Measurements from ENCODE around the gene ZCCHC14. TPM values are rescaled to one million over a fixed set of nuclear protein-coding genes. Genes with fewer than 3 reads are reported as not detected.
"Not testable (repeated sequence)": the region's sequence is repeated elsewhere in the genome, so short reads cannot be mapped to it uniquely, and the experiment has no call there.

Gene ZCCHC14
- total RNA-seq, 2 donors from 2014 or later, result 5.6 to 17.9 TPM

DNA sequence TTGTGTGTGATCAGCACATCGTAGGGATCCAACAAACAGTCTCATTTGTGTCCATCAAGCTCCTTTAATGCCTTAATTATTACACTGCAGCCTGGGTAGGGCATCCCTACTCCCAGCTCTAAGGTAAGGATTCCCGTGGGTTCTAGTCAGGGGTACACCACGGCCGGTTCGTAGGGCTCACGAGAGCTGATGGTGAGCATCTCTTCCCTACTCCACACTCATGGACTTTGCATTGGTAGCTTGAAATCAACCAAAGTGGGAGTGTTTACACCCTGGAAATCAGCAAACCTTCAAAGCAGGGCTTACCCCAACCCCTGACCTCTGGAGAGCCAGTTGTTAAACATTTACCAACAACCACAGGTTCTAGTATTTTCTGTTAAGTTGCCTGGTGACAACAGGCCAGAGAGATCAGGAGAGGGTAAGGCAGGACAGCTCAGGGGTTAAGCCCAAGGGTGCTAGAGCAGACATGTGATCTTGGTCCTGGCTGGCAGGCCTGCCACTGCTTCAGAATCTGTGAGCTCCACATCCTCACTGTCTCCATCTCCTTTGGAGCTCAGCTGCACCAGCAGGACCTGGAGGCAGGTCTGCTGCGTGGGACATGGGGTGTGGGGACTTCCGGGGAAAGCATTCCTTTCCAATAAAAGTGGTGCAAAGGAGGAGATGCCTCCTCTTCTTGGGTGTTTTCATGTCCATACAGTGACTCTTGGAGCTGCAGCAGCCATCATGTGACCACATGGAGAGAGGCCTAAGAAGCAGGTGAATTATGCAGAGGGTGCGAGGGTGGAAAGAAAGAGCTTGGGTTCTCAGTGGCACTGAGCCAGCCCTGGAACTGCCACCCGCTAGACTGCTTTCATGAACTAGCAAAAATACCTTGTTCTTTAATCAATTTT, 36.1 kb upstream of the ZCCHC14 start:
- Mint-ChIP-seq H3K36me3 (peaks cover 14 to 32% of the 10 kb centered on the region in 2 donors), H3K27ac (no peak overlapping the region), H3K9me3 (peaks cover 21 to 23% of the 10 kb centered on the region in 2 donors)
- DNase-seq (ENCODE audit: low spot score in 2 of 2) (no peak), ATAC-seq (no peak)

DNA sequence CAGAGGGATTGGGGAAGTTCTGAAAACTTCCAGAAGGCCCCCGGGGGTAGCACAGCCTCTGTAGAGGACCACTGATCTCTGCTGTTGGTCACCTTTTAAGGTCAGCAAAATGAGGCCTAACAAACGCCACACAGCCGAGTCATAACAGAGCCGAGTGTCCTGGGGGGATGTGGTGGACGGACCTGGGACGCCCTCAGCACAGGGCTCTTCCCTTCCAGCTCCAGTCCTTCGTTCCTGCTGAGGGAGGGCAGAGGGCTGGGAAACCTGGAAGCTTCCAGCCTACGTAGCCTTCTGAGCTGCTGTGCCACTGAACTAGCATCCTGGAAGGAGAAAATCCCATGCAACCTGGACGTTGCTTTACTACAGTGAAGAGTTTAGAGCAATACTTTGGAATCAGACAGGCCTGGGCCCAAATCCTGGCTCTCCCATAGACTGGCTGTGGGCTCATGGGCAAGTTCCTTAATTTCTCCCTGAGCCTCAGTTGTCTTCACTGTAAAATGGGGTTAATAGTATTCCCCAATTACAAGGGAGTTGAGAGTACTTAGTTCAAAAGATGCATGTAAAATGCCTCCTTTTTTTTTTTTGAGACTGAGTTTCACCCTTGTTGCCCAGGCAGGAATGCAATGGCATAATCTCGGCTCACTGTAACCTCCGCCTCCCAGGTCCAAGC, 34.4 kb upstream of the ZCCHC14 start:
- DNase-seq (ENCODE audit: low spot score in 2 of 2) (no peak), ATAC-seq (no peak)
- peaks cover 11 to 13% of the 10 kb centered on the region in 2 donors for H3K9me3 Mint-ChIP-seq
- H3K36me3 Mint-ChIP-seq, result peaks cover 8 to 21% of the 10 kb centered on the region in 2 donors
- H3K27ac Mint-ChIP-seq, result peak overlapping the region in 1 of 2 donors; percentile 18

DNA sequence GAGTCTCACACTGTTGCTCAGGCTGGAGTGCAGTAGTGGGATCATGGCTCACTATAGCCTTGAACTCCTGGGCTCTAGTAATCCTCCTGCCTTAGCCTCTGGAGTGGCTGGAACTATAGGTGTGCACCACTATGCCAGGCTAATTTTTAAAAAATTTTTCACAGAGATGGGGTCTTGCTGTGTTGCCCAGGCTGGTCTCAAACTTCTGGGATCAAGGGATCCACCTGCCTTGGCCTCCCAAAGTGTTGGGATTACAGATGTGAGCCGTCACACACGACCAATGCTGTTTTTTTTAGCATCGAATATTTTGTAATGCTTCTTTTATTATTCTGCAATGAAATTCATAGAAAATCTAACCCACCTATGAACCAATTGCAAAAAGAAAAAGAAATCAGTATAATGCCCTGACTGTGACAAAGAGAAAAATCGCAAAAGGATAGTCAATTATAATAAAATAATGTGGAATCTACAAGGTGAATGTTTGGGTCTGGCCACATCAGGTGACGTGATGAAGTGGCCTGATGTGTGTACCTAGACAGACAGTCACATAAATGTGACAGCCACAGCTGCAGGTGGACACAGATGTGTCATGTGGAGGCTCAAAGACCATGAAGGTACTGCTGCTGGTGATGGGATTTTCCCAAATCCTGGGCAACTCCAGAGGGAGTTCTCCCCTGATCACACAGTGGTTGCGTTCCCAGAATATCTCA, 33.6 kb upstream of the ZCCHC14 start:
- peaks cover 8 to 21% of the 10 kb centered on the region in 2 donors for H3K36me3 Mint-ChIP-seq

DNA sequence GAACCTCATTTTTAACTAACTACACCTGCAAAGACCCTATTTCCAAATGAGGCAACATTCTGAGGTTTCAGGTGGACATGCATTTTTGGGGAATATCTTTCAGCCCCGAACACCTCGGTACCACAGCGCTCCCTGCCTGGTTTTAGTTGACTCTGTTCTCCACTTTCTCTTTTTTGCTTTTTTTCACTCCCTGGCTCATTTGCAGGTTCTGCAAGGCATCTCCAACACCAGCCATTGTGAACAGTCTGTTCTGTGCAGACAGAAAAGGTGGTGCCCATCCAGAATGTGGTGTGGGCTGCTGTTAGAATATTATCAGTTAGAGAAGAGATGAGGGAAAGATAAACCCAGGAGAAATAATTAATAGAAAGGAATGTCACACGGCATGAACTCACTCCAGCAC, 32.5 kb upstream of the ZCCHC14 start:
- DNase-seq (ENCODE audit: low spot score in 2 of 2), result no peak
- Mint-ChIP-seq H3K36me3 (peaks cover 8 to 14% of the 10 kb centered on the region in 2 donors), H3K27ac (no peak overlapping the region), H3K9me3 (peaks cover 5 to 8% of the 10 kb centered on the region in 2 donors)
- ATAC-seq, result no peak

More for the DNA sequence above, 33.6 kb upstream of the ZCCHC14 start:
- ATAC-seq (no peak), DNase-seq (ENCODE audit: low spot score in 2 of 2) (no peak)
- Mint-ChIP-seq H3K9me3 (peaks cover 11 to 13% of the 10 kb centered on the region in 2 donors), H3K27ac (no peak overlapping the region)

DNA sequence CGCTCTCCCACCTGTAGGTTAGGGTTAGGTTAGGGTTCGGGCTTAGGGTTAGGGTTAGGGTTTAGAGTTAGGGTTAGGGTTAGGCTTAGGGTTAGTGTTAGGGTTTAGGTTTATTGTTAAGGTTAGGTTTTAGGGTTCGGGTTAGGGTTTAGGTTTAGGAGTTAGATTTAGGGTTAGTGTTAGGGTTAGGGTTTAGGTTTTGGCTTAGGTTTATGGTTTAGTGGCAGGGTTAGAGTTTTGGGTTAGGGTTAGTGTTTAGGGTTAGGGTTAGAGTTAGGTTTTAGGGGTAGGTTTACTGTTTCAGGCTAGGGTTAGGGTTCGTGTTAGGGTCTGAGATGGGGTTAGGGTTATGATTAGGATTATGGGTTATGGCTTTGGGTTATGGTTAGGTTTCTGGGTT, 31.6 kb upstream of the ZCCHC14 start:
- Mint-ChIP-seq H3K9me3 (peaks cover 4 to 5% of the 10 kb centered on the region in 2 donors), H3K36me3 (peaks cover 5 to 6% of the 10 kb centered on the region in 2 donors), H3K27ac (no peak overlapping the region)
- ATAC-seq, result no peak
- DNase-seq (ENCODE audit: low spot score in 2 of 2), result no peak

DNA sequence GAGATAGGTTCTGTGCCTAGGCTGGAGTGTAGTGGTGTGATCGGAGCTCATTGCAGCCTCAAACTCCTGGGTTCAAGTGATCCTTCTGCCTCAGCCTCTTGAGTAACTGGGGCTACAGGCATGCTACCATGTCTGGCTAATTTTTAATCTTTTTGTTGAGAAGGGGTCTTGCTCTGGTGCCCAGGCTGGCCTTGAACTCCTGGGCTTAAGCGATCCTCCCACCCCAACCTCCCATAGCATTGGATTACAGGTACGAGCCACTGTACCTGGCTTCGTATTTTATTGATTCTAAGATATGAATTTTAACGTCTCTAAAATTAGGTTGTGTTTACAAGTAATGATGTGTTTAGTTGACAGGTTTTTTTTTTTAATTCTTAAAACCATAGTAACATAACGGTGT, 30.8 kb upstream of the ZCCHC14 start:
- H3K27ac Mint-ChIP-seq; H3K36me3 Mint-ChIP-seq; DNase-seq (ENCODE audit: low spot score in 2 of 2); ATAC-seq; H3K9me3 Mint-ChIP-seq: not testable (repeated sequence)

DNA sequence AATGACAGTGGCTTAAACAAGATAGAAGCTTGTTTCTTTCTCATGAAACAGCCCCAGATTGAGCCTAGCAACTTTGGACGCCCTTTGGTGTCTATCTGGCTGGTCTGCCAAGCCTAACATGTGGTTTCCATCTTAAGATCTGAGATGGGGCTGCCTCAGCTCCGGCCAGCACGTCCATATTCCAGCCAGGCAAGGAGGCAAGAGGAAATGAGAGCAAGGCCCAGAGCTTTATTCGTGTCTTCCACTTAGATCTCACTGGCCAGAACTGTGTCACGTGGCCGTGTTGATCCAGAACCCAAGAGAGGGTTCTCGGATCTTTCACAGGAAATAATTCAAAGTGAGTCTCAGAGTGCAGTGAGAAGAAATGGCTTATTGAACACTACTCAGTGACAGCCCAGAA, 28.9 kb upstream of the ZCCHC14 start:
- H3K27ac Mint-ChIP-seq; H3K36me3 Mint-ChIP-seq; H3K9me3 Mint-ChIP-seq; ATAC-seq; DNase-seq (ENCODE audit: low spot score in 2 of 2): not testable (repeated sequence)

DNA sequence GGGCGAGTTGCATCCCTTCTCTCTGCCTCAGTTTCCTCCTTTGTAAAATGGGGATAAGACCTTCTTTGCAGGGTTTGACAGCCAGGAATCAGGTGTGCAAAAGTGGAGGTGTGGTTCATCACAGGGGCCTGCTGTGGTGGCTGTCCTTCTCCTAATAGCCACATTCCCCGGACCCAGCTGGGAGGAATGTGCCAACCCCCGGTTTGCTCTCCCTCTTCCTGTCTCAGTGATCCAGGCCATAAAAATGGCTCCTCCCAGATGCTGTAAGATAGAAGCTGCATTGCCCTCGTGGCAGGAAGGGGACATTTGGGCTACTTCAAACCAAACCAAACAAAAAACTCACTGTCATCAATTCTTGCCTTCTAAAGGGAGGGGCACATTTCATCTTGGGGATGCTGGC, 26.3 kb upstream of the ZCCHC14 start:
- H3K9me3 Mint-ChIP-seq; ATAC-seq; H3K36me3 Mint-ChIP-seq; DNase-seq (ENCODE audit: low spot score in 2 of 2): not testable (repeated sequence)
- H3K27ac Mint-ChIP-seq, result peak overlapping the region in 1 of 2 donors; percentile 72

DNA sequence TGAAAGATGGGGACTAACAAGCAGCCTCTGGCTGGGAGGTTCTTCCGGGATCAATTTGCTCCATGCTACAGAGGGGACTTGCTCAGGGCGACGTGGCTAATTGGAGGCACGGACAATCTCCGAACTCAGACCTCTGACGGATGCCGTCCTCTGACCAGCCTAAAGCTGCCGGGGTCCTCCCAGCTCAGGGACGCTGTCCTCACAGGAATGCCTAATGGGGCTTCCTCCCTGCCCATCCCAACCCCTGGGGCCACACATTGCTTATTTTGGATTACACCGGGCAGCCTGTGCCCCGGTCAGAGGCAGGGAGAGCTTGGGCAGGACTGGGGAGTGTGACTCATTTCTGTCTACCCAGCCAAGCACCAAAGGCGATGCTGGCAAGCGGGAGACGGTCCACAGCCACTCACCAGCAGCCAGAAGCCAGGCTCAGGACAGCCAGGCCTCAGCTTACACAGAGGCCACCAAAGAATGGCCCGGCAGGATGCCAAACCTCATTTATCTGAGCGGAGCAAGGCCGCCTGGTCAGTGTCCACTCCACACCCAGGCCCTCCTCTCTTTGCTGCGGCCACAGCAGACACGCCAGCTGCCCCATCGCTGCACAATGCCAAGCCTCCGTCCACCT, 25.7 kb upstream of the ZCCHC14 start:
- H3K9me3 Mint-ChIP-seq; H3K36me3 Mint-ChIP-seq; ATAC-seq; H3K27ac Mint-ChIP-seq; DNase-seq (ENCODE audit: low spot score in 2 of 2): not testable (repeated sequence)

DNA sequence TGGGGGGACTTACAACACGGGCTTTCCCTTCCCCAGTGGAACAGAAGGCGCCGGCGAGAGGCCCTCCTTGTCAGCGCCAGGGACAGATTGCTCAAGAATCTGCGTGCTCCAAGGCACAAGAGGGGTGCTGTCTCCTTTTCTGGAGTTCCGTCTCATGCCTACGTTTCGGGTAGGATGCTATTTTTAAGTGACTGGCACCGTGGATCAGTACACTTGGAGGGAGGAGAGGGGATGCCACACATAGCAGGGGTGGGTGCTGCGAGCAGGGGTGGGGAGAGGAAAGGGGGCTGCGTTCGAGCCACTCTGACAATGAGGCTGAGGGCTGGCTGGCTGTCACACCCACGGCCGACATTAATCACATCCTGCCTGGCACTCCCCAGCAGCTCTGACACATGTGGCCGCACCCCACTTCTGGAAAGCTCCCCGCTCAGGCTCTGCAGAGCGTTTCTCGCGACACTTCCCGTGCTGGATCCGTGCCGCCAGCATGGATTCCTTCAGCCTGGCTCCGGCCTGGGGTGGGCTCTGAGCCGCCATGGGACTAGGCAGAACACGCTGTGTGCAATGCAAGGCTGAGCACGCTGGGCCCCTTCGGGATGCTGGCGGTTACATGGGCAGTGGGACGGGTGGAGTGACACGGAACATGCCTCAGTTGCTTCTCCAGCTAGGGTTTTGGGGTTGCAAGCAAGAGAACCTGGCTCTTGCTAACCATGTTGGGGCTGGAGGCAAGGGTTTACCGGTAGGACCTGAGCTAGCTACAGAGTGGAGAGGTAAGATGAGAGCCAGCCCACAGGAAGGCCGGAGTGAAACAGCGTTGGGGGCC, 25.0 kb upstream of the ZCCHC14 start:
- not testable (repeated sequence) for H3K9me3 Mint-ChIP-seq; DNase-seq (ENCODE audit: low spot score in 2 of 2); H3K27ac Mint-ChIP-seq; H3K36me3 Mint-ChIP-seq
- peak; percentile 36 to 50 for ATAC-seq

DNA sequence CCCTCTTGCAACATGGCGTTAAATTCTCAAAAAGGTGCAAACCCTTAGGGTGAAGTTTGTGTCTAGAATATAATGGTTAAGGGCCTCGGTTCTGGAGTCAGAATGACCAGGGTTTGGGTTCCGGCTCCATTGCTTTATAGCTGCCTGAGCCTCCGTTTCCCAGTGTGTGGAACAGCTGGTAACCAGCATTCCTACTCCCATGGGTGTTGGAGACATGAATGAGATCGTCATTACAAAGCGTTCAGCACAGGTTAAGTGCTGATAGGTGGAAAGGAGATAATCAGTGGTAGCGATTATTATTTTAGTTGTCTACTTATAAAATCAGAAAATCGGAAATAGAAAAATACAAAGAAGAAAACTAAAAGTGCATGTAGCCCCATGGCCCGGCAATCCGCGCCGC, 23.5 kb upstream of the ZCCHC14 start:
- Mint-ChIP-seq H3K9me3 (no peaks in the 10 kb centered on the region), H3K36me3 (no peaks in the 10 kb centered on the region), H3K27ac (no peak overlapping the region)
- DNase-seq (ENCODE audit: low spot score in 2 of 2) (no peak), ATAC-seq (no peak)

DNA sequence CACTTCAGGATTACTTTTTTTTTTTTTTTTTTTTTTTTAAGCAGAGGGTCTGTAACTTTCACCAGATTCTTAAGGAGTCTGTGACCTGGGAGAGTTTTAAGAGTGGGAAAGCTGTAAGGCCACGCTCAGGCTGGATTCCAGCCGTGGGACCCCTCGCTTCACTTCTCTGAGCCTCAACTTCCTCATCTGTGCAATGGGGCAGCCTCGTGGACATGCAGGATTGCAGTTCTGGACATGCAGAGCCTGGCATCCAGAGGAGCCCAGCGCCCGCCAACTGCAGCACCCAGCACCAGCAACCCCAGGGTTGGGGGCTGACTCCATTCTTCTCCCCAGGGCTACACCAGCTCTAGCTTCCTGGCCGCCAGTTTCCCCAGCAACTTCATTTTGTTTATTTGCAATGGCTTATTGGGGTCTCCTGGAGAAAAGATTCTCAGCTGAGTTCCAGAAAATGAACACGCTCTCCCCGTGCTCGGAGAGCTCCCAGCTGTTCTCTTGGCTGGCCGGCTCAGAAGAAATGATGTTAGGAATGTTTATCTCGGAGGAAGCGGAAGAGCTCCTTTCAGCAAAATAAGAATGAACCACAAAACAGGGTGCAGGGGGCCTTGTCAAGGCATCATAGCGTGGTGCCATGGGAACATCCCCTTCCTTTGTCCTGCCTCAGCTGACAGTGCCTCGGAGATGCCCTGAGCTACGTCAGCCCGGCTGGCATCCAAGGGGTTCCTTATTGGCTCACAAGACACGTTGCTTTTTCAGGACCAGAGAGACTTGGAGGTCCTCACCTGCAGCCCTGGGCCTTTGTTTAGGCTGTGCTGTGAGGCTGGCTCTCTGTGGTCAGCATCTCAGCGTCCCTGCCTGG, 22.9 kb upstream of the ZCCHC14 start:
- no peak overlapping the region for H3K27ac Mint-ChIP-seq
- no peaks in the 10 kb centered on the region for H3K36me3 Mint-ChIP-seq
- ATAC-seq (no peak), DNase-seq (ENCODE audit: low spot score in 2 of 2) (no peak)
- H3K9me3 Mint-ChIP-seq, result no peaks in the 10 kb centered on the region

DNA sequence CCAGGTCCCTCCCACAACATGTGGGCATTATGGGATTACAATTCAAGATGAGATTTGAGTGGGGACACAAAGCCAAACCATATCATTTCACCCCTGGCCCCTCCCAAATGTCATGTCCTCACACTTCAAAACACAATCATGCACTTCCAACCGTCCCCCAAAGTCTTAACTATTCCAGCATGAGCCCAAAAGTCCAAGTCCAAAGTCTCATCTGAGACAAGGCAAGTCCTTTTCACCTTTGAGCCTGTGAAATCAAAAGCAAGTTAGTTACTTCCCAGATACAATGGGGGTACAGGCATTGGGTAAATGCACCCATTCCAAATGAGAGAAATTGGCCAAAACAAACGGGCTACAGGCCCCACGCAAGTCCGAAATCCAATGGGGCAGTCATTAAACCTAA, 17.0 kb upstream of the ZCCHC14 start:
- H3K27ac Mint-ChIP-seq; H3K9me3 Mint-ChIP-seq; DNase-seq (ENCODE audit: low spot score in 2 of 2); ATAC-seq; H3K36me3 Mint-ChIP-seq: not testable (repeated sequence)

DNA sequence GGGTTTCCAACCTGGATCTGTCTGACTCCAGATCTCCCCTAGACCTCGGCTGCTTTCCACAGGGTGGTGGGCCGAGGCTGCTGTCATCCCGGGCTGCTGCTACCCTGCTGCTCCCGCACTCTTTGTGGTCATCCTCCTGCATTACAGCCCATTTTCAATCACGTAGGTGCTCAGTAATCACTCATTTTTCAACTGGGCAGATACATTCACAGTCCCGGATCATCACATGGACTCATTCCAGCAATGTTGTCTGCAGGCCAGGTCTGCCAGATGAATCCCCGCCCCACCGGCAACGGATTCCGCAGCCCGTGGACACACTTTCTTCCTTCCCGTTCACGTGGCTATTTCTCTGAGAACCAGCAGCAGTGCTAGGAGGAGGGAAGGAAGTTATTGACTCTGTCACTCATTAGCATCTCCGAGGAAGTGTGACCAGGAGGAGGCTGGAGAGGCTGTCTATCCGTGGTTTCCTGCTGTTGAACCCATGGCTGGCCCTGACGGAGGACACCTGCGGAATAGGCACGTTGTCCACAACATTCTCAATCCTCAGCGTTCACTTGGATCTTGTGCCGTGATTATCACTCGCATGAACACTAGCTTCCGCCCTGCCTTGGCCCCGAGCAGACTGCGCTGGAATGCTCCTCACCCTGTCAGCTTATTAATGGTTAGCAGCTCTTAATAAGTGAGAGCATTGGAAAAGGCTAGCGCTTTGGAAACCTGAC, 14.7 kb upstream of the ZCCHC14 start:
- Mint-ChIP-seq H3K27ac (no peak overlapping the region), H3K36me3 (no peaks in the 10 kb centered on the region), H3K9me3 (no peaks in the 10 kb centered on the region)
- no peak for DNase-seq (ENCODE audit: low spot score in 2 of 2)
- no peak for ATAC-seq

All from activated naive CD4-positive, alpha-beta T cell treated with anti-CD3 and anti-CD28 coated beads, Interleukin-2, amount 50 U/mL, for 72 hours (primary cell).